ENCODE measurements around the gene RALGAPA2. TPM values are rescaled to one million over a fixed set of nuclear protein-coding genes. Genes with fewer than 3 reads are reported as not detected.

Gene RALGAPA2
- total RNA-seq, 1 experiment from 2014 or later = 13.4 TPM

DNA sequence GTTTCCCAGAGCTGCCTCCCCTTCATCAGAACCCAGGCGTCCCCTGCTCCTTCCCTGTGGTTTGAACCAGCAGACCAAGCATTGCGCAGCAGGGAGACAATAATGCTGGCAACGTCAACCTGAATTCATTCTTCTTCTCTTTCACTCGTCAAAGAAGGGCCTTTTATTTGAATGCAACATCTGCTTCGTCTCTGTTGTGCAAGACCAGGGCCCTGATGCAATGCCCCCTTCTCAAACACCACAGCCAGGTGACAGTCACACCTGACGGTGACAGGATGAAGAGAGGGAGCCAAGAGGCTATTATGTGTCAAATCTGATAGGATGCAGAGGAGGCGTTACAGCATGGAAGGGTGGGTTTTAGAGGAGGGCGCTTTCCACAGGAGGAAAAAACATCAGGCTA lies 336.6 kb downstream of the RALGAPA2 start:
- intact Hi-C loops (cut with micrococcal nuclease; ENCODE audit: unreplicated experiment) = no loop called here
- Histone ChIP-seq H3K4me3 (ENCODE audit: low read depth in 2 of 2, low read length in 2 of 2) (no peak overlapping the region), H3K27me3 (ENCODE audit: control insufficient read depth, insufficient read depth, low read length) (peaks cover 23% of the 10 kb centered on the region), H3K9me3 (ENCODE audit: control insufficient read depth, insufficient read depth, low read depth, low read length) (0 out of 2 replicates have a peak, but pooled peaks cover 4% of the 10 kb centered on the region), H3K36me3 (ENCODE audit: control insufficient read depth, insufficient read depth, low read length) (no peaks in the 10 kb centered on the region), H3K4me1 (ENCODE audit: control insufficient read depth, insufficient read depth, low read length) (no peaks in the 10 kb centered on the region), H3K27ac (ENCODE audit: low read length) (no peak overlapping the region)
- TF ChIP-seq SIN3A (IDR thresholded peaks at IDR 0.05; ENCODE audit: borderline replicate concordance, insufficient read depth, low read depth, low read length) (no peak), POLR2AphosphoS5 (IDR thresholded peaks at IDR 0.05; ENCODE audit: low read depth, low read length) (no peak), TCF7L2 (IDR thresholded peaks at IDR 0.05; ENCODE audit: low read depth, low read length) (no peak)
- TF ChIP-seq, protein P1, sequence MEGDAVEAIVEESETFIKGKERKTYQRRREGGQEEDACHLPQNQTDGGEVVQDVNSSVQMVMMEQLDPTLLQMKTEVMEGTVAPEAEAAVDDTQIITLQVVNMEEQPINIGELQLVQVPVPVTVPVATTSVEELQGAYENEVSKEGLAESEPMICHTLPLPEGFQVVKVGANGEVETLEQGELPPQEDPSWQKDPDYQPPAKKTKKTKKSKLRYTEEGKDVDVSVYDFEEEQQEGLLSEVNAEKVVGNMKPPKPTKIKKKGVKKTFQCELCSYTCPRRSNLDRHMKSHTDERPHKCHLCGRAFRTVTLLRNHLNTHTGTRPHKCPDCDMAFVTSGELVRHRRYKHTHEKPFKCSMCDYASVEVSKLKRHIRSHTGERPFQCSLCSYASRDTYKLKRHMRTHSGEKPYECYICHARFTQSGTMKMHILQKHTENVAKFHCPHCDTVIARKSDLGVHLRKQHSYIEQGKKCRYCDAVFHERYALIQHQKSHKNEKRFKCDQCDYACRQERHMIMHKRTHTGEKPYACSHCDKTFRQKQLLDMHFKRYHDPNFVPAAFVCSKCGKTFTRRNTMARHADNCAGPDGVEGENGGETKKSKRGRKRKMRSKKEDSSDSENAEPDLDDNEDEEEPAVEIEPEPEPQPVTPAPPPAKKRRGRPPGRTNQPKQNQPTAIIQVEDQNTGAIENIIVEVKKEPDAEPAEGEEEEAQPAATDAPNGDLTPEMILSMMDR (IDR thresholded peaks at IDR 0.05) = no peak
- TF ChIP-seq, protein P2, sequence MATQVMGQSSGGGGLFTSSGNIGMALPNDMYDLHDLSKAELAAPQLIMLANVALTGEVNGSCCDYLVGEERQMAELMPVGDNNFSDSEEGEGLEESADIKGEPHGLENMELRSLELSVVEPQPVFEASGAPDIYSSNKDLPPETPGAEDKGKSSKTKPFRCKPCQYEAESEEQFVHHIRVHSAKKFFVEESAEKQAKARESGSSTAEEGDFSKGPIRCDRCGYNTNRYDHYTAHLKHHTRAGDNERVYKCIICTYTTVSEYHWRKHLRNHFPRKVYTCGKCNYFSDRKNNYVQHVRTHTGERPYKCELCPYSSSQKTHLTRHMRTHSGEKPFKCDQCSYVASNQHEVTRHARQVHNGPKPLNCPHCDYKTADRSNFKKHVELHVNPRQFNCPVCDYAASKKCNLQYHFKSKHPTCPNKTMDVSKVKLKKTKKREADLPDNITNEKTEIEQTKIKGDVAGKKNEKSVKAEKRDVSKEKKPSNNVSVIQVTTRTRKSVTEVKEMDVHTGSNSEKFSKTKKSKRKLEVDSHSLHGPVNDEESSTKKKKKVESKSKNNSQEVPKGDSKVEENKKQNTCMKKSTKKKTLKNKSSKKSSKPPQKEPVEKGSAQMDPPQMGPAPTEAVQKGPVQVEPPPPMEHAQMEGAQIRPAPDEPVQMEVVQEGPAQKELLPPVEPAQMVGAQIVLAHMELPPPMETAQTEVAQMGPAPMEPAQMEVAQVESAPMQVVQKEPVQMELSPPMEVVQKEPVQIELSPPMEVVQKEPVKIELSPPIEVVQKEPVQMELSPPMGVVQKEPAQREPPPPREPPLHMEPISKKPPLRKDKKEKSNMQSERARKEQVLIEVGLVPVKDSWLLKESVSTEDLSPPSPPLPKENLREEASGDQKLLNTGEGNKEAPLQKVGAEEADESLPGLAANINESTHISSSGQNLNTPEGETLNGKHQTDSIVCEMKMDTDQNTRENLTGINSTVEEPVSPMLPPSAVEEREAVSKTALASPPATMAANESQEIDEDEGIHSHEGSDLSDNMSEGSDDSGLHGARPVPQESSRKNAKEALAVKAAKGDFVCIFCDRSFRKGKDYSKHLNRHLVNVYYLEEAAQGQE (IDR thresholded peaks at IDR 0.05; ENCODE audit: insufficient read depth in 1 of 2, low read depth in 2 of 2, low read length in 1 of 2) = no peak
- ATAC-seq = no peak
- CTCF ChIA-PET = no interaction called here
- in situ Hi-C loops (cut with HindIII; ENCODE audit: low pct_unique_long_range_greater_than_20kb, low sequenced_read_pairs) = no loop called here
- no peak for DNase-seq (ENCODE audit: low read depth, low spot score)
- BruUV-seq (replicated peaks) = no TSS peak
- POLR2A ChIA-PET = no interaction called here

DNA sequence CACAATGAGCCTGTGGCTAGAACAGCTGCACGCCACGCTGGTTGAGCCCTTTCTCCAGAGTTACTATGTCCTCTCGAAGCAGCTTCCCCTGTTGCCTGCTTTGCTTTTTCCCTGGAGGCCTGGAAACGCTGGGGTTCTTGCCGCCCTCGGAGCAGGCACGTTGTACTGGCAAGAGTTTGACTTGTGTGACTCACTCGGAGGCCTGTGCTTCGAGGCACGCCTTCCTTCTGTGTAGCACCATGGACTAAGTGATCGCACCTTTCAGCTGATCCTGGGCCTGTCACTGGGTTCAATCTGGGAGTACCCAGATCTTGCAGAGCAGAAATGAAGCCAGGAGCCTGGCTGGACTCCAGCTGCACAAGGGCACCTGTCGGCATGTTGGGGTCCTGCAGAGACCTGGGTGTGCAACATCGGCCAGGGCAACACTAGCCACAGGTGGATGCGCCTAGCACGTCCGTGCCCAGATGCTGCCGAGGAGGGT lies 339.3 kb downstream of the RALGAPA2 start:
- Histone ChIP-seq H3K27ac (ENCODE audit: low read length) (no peak overlapping the region), H3K4me3 (ENCODE audit: low read depth in 2 of 2, low read length in 2 of 2) (no peak overlapping the region), H3K4me1 (ENCODE audit: control insufficient read depth, insufficient read depth, low read length) (peaks cover 3% of the 10 kb centered on the region), H3K9me3 (ENCODE audit: control insufficient read depth, insufficient read depth, low read depth, low read length) (no peaks in the 10 kb centered on the region), H3K27me3 (ENCODE audit: control insufficient read depth, insufficient read depth, low read length) (peaks cover 30% of the 10 kb centered on the region), H3K36me3 (ENCODE audit: control insufficient read depth, insufficient read depth, low read length) (no peaks in the 10 kb centered on the region)
- no TSS peak for BruUV-seq (replicated peaks)
- ATAC-seq (no peak), DNase-seq (ENCODE audit: low read depth, low spot score) (no peak)
- TF ChIP-seq, protein P2 (IDR thresholded peaks at IDR 0.05; ENCODE audit: insufficient read depth in 1 of 2, low read depth in 2 of 2, low read length in 1 of 2) = no peak
- TF ChIP-seq, protein P1 (IDR thresholded peaks at IDR 0.05) = no peak
- TF ChIP-seq POLR2AphosphoS5 (IDR thresholded peaks at IDR 0.05; ENCODE audit: low read depth, low read length) (no peak), TCF7L2 (IDR thresholded peaks at IDR 0.05; ENCODE audit: low read depth, low read length) (no peak), SIN3A (IDR thresholded peaks at IDR 0.05; ENCODE audit: borderline replicate concordance, insufficient read depth, low read depth, low read length) (no peak)
- intact Hi-C loops (cut with micrococcal nuclease; ENCODE audit: unreplicated experiment) (no loop called here), in situ Hi-C loops (cut with HindIII; ENCODE audit: low pct_unique_long_range_greater_than_20kb, low sequenced_read_pairs) (no loop called here)
- ChIA-PET POLR2A (no interaction called here), CTCF (no interaction called here)

Data from Panc1 (cell line).